B cell (primary cell): ENCODE results near the gene ANKRD34A. TPM values are rescaled to one million over a fixed set of nuclear protein-coding genes. Genes with fewer than 3 reads are reported as not detected.

ENCODE experiments used
- ATAC-seq: fragments of 200-7000 bp; cut with Tn5 transposase; one replicate; pipeline ENCODE4 v1.10.0; 2021; ENCODE audit warnings: low read depth, mild to moderate bottlenecking, moderate number of reproducible peaks, moderate library complexity
- CTCF ChIA-PET: fragments of 350-600 bp; sonication (Branson Sonifier 250); formaldehyde crosslinking; loops from one replicate; lab custom pipeline; 2021; ENCODE audit warnings: antibody characterized with exemption, inconsistent platforms; lab: Charles Lee
- POLR2A ChIA-PET: fragments of 350-600 bp; sonication (Branson Sonifier 250); formaldehyde crosslinking; loops from one replicate; lab custom pipeline; 2021; ENCODE audit warnings: antibody characterized with exemption; lab: Charles Lee
- DNase-seq: peaks from one replicate; pipeline ENCODE4 v3.0.0; 2013
- H2AFZ ChIP-seq: 2 replicates; pipeline ENCODE4 v1.6.1; 2012; ENCODE audit warnings: mild to moderate bottlenecking, low read depth, low read length; ENCODE audit not compliant: insufficient read depth, poor library complexity, severe bottlenecking
- H3K27ac ChIP-seq, 2 donors: 1 replicate in 1 of 2; 2 replicates in 1 of 2; pipeline ENCODE4 v1.5.1; 2012 to 2013; ENCODE audit warnings: low read length in 2 of 2, mild to moderate bottlenecking in 2 of 2, moderate library complexity in 1 of 2
- H3K27me3 ChIP-seq, 4 experiments: fragments of 200-600 bp in 1 of 4; sonication (generic) in 1 of 4; replicated peaks in 1 of 4; 1 replicate in 2 of 4; 2 replicates in 2 of 4; pipeline versions ENCODE4 v1.6.1 to v1.7.0; 2013 to 2016; ENCODE audit warnings: low read length in 3 of 4, mild to moderate bottlenecking in 2 of 4, mixed read lengths in 1 of 4, moderate library complexity in 1 of 4; ENCODE audit not compliant: insufficient read depth in 4 of 4, control insufficient read depth in 3 of 4; ENCODE audit errors: control extremely low read depth in 1 of 4
- H3K36me3 ChIP-seq, 2 experiments: replicated peaks in 1 of 2; 1 replicate in 1 of 2; 2 replicates in 1 of 2; pipeline versions ENCODE4 v1.6.1 to v1.7.1; 2013; ENCODE audit warnings: low read length in 1 of 2; ENCODE audit not compliant: insufficient read depth in 2 of 2, control insufficient read depth in 1 of 2; ENCODE audit errors: control extremely low read depth in 1 of 2, extremely low read depth in 1 of 2
- H3K4me1 ChIP-seq, 2 donors: fragments of 200-600 bp in 1 of 2; sonication (generic) in 1 of 2; 1 replicate in 1 of 2; 2 replicates in 1 of 2; pipeline versions ENCODE4 v1.5.1 to v1.6.1; 2013 to 2017; ENCODE audit warnings: low read length in 2 of 2; ENCODE audit not compliant: control insufficient read depth in 2 of 2, insufficient read depth in 2 of 2
- H3K4me2 ChIP-seq: replicated peaks from 2 replicates; pipeline ENCODE3; 2012; ENCODE audit warnings: mild to moderate bottlenecking, low read depth, low read length; ENCODE audit not compliant: poor library complexity, severe bottlenecking
- H3K4me3 ChIP-seq, 5 experiments: fragments of 200-600 bp in 1 of 5; sonication (generic) in 1 of 5; 1 replicate in 3 of 5; 2 replicates in 2 of 5; pipeline versions ENCODE4 v1.5.1 to v1.7.0; 2011 to 2016; ENCODE audit warnings: low read length in 4 of 5, mild to moderate bottlenecking in 4 of 5, low read depth in 2 of 5, control low read depth in 1 of 5, moderate library complexity in 1 of 5; ENCODE audit not compliant: insufficient read depth in 1 of 5; ENCODE audit errors: control extremely low read depth in 1 of 5, extremely low read depth in 1 of 5
- H3K79me2 ChIP-seq: fragments of 200-600 bp; sonication (generic); one replicate; pipeline ENCODE4 v1.6.0; 2016; ENCODE audit warnings: low read length; ENCODE audit not compliant: control insufficient read depth, insufficient read depth
- H3K9ac ChIP-seq: fragments of 200-600 bp; sonication (generic); 2 replicates; pipeline ENCODE4 v1.6.1; 2017; ENCODE audit warnings: mild to moderate bottlenecking, low read length, moderate library complexity
- H3K9me3 ChIP-seq, 3 donors: one replicate each; pipeline versions ENCODE4 v1.6.1 to v1.7.1; 2013; ENCODE audit warnings: low read length in 2 of 3; ENCODE audit not compliant: control insufficient read depth in 2 of 3, insufficient read depth in 1 of 3; ENCODE audit errors: control extremely low read depth in 1 of 3
- H4K20me1 ChIP-seq: 2 replicates; pipeline ENCODE4 v1.6.0; 2012; ENCODE audit warnings: mild to moderate bottlenecking, low read length; ENCODE audit not compliant: insufficient read depth, control insufficient read depth, poor library complexity, severe bottlenecking
- H3K27ac Mint-ChIP-seq: one replicate; pipeline ENCODE4 v1.8.0; 2021; ENCODE audit warnings: mixed read lengths
- H3K27me3 Mint-ChIP-seq: one replicate; pipeline ENCODE4 v1.8.0; 2021; ENCODE audit warnings: mixed read lengths
- H3K4me1 Mint-ChIP-seq: one replicate; pipeline ENCODE4 v1.8.0; 2021; ENCODE audit warnings: mixed read lengths
- H3K4me3 Mint-ChIP-seq: one replicate; pipeline ENCODE4 v1.8.0; 2021; ENCODE audit warnings: mixed read lengths
- H3K9me3 Mint-ChIP-seq: one replicate; pipeline ENCODE4 v1.8.0; 2022; ENCODE audit warnings: mixed read lengths; ENCODE audit not compliant: insufficient read depth
- CTCF ChIP-seq: fragments of 200-600 bp; IDR thresholded peaks from one replicate; pipeline ENCODE4 v1.8.0; 2022; ENCODE audit warnings: antibody characterized with exemption, mild to moderate bottlenecking
- EZH2 ChIP-seq: IDR thresholded peaks from 2 replicates; pipeline ENCODE4 v1.6.1; 2012; ENCODE audit warnings: borderline replicate concordance, low read depth, mild to moderate bottlenecking, moderate library complexity, low read length; ENCODE audit not compliant: insufficient read depth, poor library complexity, severe bottlenecking
- WGBS: methylation state at CpG from one replicate; pipeline ENCODE4 v1.1.5; 2013; ENCODE audit warnings: missing lambda C conversion rate; ENCODE audit not compliant: insufficient coverage; 5-methylcytosine and 5-hydroxymethylcytosine counted together
- intact Hi-C: fragments of 100-400 bp; cut with micrococcal nuclease; formaldehyde crosslinking; loops from one replicate; pipeline ENCODE4 v1.10.0; 2022
- polyA plus RNA-seq: library from polyadenylated mRNA; depleted of rRNA; stranded (reverse); fragments of >200 nt; gene quantifications from 2 replicates; pipeline ENCODE4 v1.2.3, GENCODE V29; 2012
- total RNA-seq, 2 donors: library from RNA; stranded (reverse); fragments of 120-200 nt in 1 of 2; gene quantifications; 1 replicate in 1 of 2; 2 replicates in 1 of 2; pipeline versions ENCODE4 v1.2.3 to v1.2.4, GENCODE V29; 2013 to 2022

The ANKRD34A gene
- total and polyA plus RNA-seq, 2 donors (not counting 1 experiment from before 2014, with no cell fraction given) = 0.86 to 1.8 TPM

GRCh38 chr1:145983206-145983675 lies 18.9 kb upstream of the ANKRD34A start:
- no peaks in the 10 kb centered on the region for H3K9me3 ChIP-seq
- POLR2A ChIA-PET = interaction anchor here (1.5 to 6.4 kb wide), 3 partner anchors 8 to 13 kb away, joined by 3 to 43 read pairs (median 4); partner anchors contain the start of gene TXNIP
- H3K4me3 Mint-ChIP-seq = peak overlapping the region; percentile 14
- no peaks in the 10 kb centered on the region for H4K20me1 ChIP-seq
- H3K4me1 ChIP-seq = peaks cover 82 to 83% of the 10 kb centered on the region in 2 donors
- H3K27ac ChIP-seq = peak overlapping the region; percentile 35 to 97
- no peaks in the 10 kb centered on the region for H3K27me3 Mint-ChIP-seq
- H3K9me3 Mint-ChIP-seq = no peaks in the 10 kb centered on the region
- CTCF ChIA-PET = interaction anchor here (0.8 to 9.5 kb wide), 4 partner anchors 11 to 53 kb away, joined by 3 to 361 read pairs (median 144); partner anchors contain the start of genes ANKRD34A, POLR3GL and TXNIP
- WGBS = 100% methylated on average over 1 of the region's 1 CpG
- intact Hi-C loops = no loop called here
- H3K4me2 ChIP-seq = peak overlapping the region; percentile 31
- no peak for DNase-seq
- no peak overlapping the region for H3K9ac ChIP-seq
- no peak for ATAC-seq
- no peaks in the 10 kb centered on the region for H3K36me3 ChIP-seq
- peaks cover 59% of the 10 kb centered on the region for H3K4me1 Mint-ChIP-seq
- H3K27ac Mint-ChIP-seq = no peak overlapping the region
- H2AFZ ChIP-seq = no peak overlapping the region
- H3K79me2 ChIP-seq = peaks cover 40% of the 10 kb centered on the region
- H3K4me3 ChIP-seq = no peak overlapping the region
- TF ChIP-seq CTCF = no peak
- TF ChIP-seq EZH2 = no peak
- no peaks in the 10 kb centered on the region for H3K27me3 ChIP-seq

- ATAC-seq (no peak), DNase-seq (no peak)
- ChIA-PET CTCF (interaction anchor here (0.7 to 9.5 kb wide), 4 partner anchors 12 to 30 kb away, joined by 3 to 361 read pairs (median 144); partner anchors contain the start of genes ANKRD34A, POLR3GL and TXNIP), POLR2A (interaction anchor here (0.7 to 1.7 kb wide), 4 partner anchors 10 to 25 kb away, joined by 3 to 4 read pairs (median 3); no protein-coding TSS in a partner anchor)
- no peak for TF ChIP-seq EZH2
- TF ChIP-seq CTCF = no peak
- Histone ChIP-seq H3K9ac (no peak overlapping the region), H3K36me3 (no peaks in the 10 kb centered on the region), H4K20me1 (no peaks in the 10 kb centered on the region), H3K4me1 (peaks cover 89 to 93% of the 10 kb centered on the region in 2 donors), H3K27me3 (no peaks in the 10 kb centered on the region), H3K79me2 (peaks cover 47% of the 10 kb centered on the region), H3K9me3 (no peaks in the 10 kb centered on the region), H3K4me3 (no peak overlapping the region), H3K27ac (peak overlapping the region; percentile 35 to 97), H2AFZ (no peak overlapping the region), H3K4me2 (peak overlapping the region; percentile 31)
- 73% methylated on average over 2 of the region's 6 CpGs for WGBS
- intact Hi-C loops = no loop called here
- Mint-ChIP-seq H3K27ac (no peak overlapping the region), H3K9me3 (no peaks in the 10 kb centered on the region), H3K27me3 (no peaks in the 10 kb centered on the region), H3K4me1 (peaks cover 51% of the 10 kb centered on the region), H3K4me3 (peak overlapping the region; percentile 26)
Measured at GRCh38 chr1:145982010-145982723, 17.8 kb upstream of the ANKRD34A start.
